ENCODE results near the gene PTPRG. TPM values are rescaled to one million over a fixed set of nuclear protein-coding genes. Genes with fewer than 3 reads are reported as not detected.

Gene PTPRG
- total and polyA plus RNA-seq, 2 donors, result 3.9 to 4.1 TPM

DNA sequence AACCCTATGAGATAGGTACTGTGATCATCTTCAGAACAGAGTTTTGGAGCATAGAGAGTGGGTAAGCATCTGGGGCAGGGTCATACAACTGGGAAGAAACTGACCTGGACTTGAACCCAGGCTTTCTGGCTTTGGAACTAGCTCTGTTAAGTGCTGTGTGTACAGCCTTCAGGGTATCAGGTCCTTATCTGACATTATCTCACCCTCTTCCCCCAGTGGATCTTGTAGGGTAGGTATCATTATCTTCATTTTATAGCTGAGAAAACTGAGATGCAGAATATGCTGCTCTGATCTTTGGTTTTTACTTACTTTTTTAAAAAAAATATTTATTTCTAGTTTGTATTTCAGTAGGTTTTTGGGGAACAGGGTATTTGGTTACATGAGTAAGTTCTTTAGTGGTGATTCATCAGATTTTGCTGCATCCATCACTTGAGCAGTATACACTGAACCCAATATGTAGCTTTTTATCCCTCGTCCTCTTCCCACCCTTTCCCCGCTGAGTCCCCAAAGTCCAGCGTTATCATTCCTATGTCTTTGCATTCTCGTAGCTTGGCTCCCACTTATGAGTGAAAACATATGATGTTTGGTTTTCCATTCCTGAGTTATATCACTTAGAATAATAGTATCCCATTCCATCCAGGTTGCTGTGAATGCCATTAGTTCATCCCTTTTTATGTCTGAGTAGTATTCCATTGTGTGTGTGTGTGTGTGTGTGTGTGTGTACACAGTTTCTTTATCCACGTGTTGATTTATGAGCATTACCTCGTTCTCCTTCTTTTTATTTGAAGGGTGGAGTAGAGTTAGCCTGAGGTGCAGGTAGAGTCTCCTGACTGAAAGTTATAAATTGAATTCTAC, 271.2 kb downstream of the PTPRG start:
- Histone ChIP-seq H3K4me3 (ENCODE audit: low read length in 2 of 2) (no peak overlapping the region), H3K4me1 (ENCODE audit: control insufficient read depth in 2 of 2, insufficient read depth in 2 of 2, low read length in 2 of 2) (no peaks in the 10 kb centered on the region), H3K27me3 (ENCODE audit: control insufficient read depth in 2 of 2, insufficient read depth in 1 of 2, low read length in 1 of 2) (no peaks in the 10 kb centered on the region), H3K27ac (ENCODE audit: low read depth in 1 of 2, low read length in 1 of 2) (no peak overlapping the region), H3K36me3 (ENCODE audit: control insufficient read depth in 2 of 2, insufficient read depth in 2 of 2, low read length in 1 of 2) (no peaks in the 10 kb centered on the region), H3K9me3 (ENCODE audit: control insufficient read depth in 2 of 2, insufficient read depth in 1 of 2, low read length in 1 of 2) (no peaks in the 10 kb centered on the region)
- WGBS, result 85% methylated on average over 6 of the region's 6 CpGs
- DNase-seq (ENCODE audit: low read depth in 6 of 9, low spot score in 9 of 9), result no peak

DNA sequence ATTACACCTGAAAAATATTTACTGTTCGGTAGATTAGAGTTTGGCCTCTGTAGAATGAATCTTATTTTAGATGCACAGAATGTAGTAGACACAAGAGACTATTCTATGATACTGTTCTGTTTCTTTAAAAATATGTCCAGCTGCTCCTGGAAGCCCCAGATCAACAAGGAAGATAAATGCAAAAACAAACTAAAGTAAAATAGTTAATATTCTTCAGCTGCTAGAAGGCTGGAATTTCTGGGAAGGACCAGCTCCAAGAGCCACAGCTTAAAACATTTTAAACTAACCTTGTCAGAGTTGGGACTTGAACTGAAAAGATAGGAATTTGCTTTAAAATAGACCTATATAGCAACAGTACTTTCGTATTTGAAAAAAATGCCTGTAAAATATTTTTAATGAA, 277.9 kb downstream of the PTPRG start:
- no peak overlapping the region for H3K27ac ChIP-seq (ENCODE audit: low read depth in 1 of 2, low read length in 1 of 2)
- DNase-seq (ENCODE audit: low read depth in 6 of 9, low spot score in 9 of 9), result no peak
- no peaks in the 10 kb centered on the region for H3K4me1 ChIP-seq (ENCODE audit: control insufficient read depth in 2 of 2, insufficient read depth in 2 of 2, low read length in 2 of 2)
- no peaks in the 10 kb centered on the region for H3K27me3 ChIP-seq (ENCODE audit: control insufficient read depth in 2 of 2, insufficient read depth in 1 of 2, low read length in 1 of 2)
- no peak overlapping the region for H3K4me3 ChIP-seq (ENCODE audit: low read length in 2 of 2)
- H3K9me3 ChIP-seq (ENCODE audit: control insufficient read depth in 2 of 2, insufficient read depth in 1 of 2, low read length in 1 of 2), result no peaks in the 10 kb centered on the region
- WGBS, result 96% methylated on average over 2 of the region's 2 CpGs
- H3K36me3 ChIP-seq (ENCODE audit: control insufficient read depth in 2 of 2, insufficient read depth in 2 of 2, low read length in 1 of 2), result no peaks in the 10 kb centered on the region

DNA sequence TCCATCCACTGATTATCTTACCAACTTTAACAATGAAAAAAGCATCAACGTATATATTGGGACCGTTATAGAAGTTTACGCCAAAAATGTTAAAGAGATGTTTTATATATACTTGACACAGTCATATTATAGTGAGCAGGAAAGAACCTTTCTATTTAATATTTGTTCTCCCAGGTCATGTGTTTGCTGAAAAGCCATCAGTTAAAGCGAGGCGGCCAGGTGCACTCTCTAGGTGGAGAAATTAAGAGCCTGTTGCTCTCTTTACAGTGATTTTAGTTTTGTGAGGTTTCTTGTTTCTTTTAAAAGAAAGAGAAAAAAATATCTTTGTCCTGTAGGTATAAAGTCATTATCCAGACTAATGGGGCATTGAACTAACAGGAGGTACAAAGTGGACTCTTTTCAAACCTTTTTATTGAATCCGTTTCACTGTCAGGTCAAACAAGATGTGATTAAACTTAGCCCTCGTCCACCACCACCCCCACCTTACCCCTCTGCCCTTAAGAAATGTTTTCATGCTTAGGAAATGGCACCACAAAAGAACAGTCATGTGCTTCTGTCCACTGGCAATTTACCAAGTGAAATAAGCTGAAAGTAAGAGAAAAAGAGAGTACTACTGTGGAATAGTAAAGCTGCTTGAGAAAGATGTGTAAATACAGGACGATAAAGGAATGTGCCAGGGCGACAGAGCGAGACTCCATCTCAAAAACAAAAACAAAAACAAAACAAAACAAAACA, 279.9 kb downstream of the PTPRG start:
- no peak for DNase-seq (ENCODE audit: low read depth in 6 of 9, low spot score in 9 of 9)
- 94% methylated on average over 10 of the region's 10 CpGs for WGBS

DNA sequence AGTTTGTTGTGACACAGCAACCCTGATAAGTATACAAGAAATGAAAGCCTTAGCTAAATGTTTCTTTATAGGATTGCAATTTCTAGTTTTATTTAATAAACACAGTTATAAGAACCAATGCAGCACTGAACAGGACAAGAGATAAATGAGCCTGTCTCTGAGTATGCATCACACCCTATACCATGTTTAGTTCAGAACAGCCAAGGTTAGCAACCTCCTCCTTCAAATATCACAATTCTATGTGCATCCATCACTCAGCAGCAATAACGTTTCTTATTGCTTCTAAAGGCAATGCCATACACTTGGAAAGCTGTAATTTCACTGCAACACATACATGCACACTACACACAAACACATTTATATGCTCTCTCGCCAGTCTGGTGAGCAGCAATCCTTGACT, 280.6 kb downstream of the PTPRG start:
- no peaks in the 10 kb centered on the region for H3K4me1 ChIP-seq (ENCODE audit: control insufficient read depth in 2 of 2, insufficient read depth in 2 of 2, low read length in 2 of 2)
- H3K27me3 ChIP-seq (ENCODE audit: control insufficient read depth in 2 of 2, insufficient read depth in 1 of 2, low read length in 1 of 2), result no peaks in the 10 kb centered on the region
- H3K9me3 ChIP-seq (ENCODE audit: control insufficient read depth in 2 of 2, insufficient read depth in 1 of 2, low read length in 1 of 2), result no peaks in the 10 kb centered on the region
- no peak overlapping the region for H3K4me3 ChIP-seq (ENCODE audit: low read length in 2 of 2)
- DNase-seq (ENCODE audit: low read depth in 6 of 9, low spot score in 9 of 9), result no peak
- 89% methylated on average over 2 of the region's 2 CpGs for WGBS
- no peaks in the 10 kb centered on the region for H3K36me3 ChIP-seq (ENCODE audit: control insufficient read depth in 2 of 2, insufficient read depth in 2 of 2, low read length in 1 of 2)
- no peak overlapping the region for H3K27ac ChIP-seq (ENCODE audit: low read depth in 1 of 2, low read length in 1 of 2)

More for the DNA sequence above, 279.9 kb downstream of the PTPRG start:
- Histone ChIP-seq H3K27me3 (ENCODE audit: control insufficient read depth in 2 of 2, insufficient read depth in 1 of 2, low read length in 1 of 2) (no peaks in the 10 kb centered on the region), H3K27ac (ENCODE audit: low read depth in 1 of 2, low read length in 1 of 2) (no peak overlapping the region), H3K4me3 (ENCODE audit: low read length in 2 of 2) (no peak overlapping the region), H3K9me3 (ENCODE audit: control insufficient read depth in 2 of 2, insufficient read depth in 1 of 2, low read length in 1 of 2) (no peaks in the 10 kb centered on the region), H3K36me3 (ENCODE audit: control insufficient read depth in 2 of 2, insufficient read depth in 2 of 2, low read length in 1 of 2) (no peaks in the 10 kb centered on the region), H3K4me1 (ENCODE audit: control insufficient read depth in 2 of 2, insufficient read depth in 2 of 2, low read length in 2 of 2) (no peaks in the 10 kb centered on the region)

DNA sequence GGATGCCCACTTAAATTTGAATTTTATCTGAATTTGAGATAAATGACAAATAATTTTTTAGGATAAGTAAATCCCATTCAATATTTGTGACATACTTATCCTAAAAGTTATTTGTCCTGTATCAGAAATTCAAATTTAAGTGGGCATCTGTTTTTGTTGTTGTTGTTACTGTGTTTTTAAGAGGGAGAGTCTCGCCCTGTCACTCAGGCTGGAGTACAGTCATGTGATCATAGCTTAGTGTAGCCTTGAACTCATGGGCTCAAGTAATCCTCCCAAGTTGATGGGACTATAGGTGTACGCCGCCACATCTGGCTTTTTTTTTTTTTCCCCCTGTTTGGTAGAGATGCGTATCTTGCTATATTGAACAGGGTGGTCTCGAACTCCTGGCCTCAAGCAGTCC, 283.0 kb downstream of the PTPRG start:
- no peak overlapping the region for H3K27ac ChIP-seq (ENCODE audit: low read depth in 1 of 2, low read length in 1 of 2)
- 98% methylated on average over 5 of the region's 5 CpGs for whole genome bisulfite sequencing
- no peak overlapping the region for H3K4me3 ChIP-seq (ENCODE audit: low read length in 2 of 2)
- H3K9me3 ChIP-seq (ENCODE audit: control insufficient read depth in 2 of 2, insufficient read depth in 1 of 2, low read length in 1 of 2), result no peaks in the 10 kb centered on the region
- no peaks in the 10 kb centered on the region for H3K36me3 ChIP-seq (ENCODE audit: control insufficient read depth in 2 of 2, insufficient read depth in 2 of 2, low read length in 1 of 2)
- no peak for DNase-seq (ENCODE audit: low read depth in 6 of 9, low spot score in 9 of 9)
- no peaks in the 10 kb centered on the region for H3K4me1 ChIP-seq (ENCODE audit: control insufficient read depth in 2 of 2, insufficient read depth in 2 of 2, low read length in 2 of 2)
- no peaks in the 10 kb centered on the region for H3K27me3 ChIP-seq (ENCODE audit: control insufficient read depth in 2 of 2, insufficient read depth in 1 of 2, low read length in 1 of 2)

DNA sequence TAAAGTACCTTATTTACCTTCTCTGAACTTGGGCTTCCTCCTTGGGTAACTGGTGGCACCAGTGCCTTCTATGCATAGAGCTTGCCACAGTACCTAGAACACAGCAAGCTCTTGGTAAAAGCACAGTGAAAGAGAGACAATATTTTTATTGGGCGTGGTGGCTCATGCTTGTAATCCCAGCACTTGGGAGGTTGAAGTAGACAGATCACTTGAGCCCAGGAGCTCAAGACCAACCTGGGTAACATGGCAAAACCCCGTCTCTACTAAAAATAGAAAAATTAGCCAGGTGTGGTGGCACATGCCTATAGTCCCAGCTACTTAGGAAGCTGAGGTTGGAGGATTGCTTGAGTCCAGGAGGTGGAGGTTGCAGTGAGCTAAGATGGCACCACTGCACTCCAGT, 285.1 kb downstream of the PTPRG start:
- Histone ChIP-seq H3K27me3 (ENCODE audit: control insufficient read depth in 2 of 2, insufficient read depth in 1 of 2, low read length in 1 of 2) (no peaks in the 10 kb centered on the region), H3K4me1 (ENCODE audit: control insufficient read depth in 2 of 2, insufficient read depth in 2 of 2, low read length in 2 of 2) (no peaks in the 10 kb centered on the region), H3K4me3 (ENCODE audit: low read length in 2 of 2) (no peak overlapping the region), H3K27ac (ENCODE audit: low read depth in 1 of 2, low read length in 1 of 2) (no peak overlapping the region), H3K36me3 (ENCODE audit: control insufficient read depth in 2 of 2, insufficient read depth in 2 of 2, low read length in 1 of 2) (no peaks in the 10 kb centered on the region), H3K9me3 (ENCODE audit: control insufficient read depth in 2 of 2, insufficient read depth in 1 of 2, low read length in 1 of 2) (no peaks in the 10 kb centered on the region)
- WGBS, result 91% methylated on average over 2 of the region's 2 CpGs
- DNase-seq (ENCODE audit: low read depth in 6 of 9, low spot score in 9 of 9), result no peak

DNA sequence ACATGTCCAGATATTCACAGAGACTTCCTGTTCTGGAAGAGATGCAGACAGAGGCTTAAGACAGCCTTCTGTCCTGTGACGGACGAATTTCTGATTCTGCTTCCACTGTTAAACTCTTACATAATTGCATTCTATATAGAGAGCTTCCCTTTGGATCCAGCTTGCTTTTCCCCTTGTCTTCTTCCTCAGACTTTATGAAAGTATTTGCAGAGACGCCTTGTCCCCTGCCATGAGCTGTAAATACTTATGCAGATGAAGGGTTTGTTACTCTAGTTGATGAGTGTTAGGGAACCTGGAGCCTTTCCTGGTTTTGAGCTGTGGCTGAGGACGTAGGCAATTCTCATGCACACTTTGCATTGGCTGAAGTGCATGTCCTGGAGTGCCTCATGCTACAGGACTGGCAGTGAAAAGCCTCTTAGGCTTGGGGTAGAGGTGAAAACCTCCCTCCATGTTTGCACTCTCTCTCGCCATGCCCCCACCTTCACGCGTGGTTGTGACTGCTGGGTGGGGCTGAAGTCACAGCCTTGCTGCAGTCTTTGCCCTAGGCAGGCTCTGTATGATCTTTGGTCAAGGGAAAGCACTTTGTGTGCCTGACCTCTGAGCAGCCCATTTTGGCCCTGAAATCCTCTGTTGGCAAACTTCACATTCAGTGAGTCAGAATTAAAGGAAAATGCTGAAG, 286.6 kb downstream of the PTPRG start:
- DNase-seq (ENCODE audit: low read depth in 6 of 9, low spot score in 9 of 9), result no peak
- H3K9me3 ChIP-seq (ENCODE audit: control insufficient read depth in 2 of 2, insufficient read depth in 1 of 2, low read length in 1 of 2), result no peaks in the 10 kb centered on the region
- H3K4me3 ChIP-seq (ENCODE audit: low read length in 2 of 2), result no peak overlapping the region
- H3K27ac ChIP-seq (ENCODE audit: low read depth in 1 of 2, low read length in 1 of 2), result no peak overlapping the region
- no peaks in the 10 kb centered on the region for H3K27me3 ChIP-seq (ENCODE audit: control insufficient read depth in 2 of 2, insufficient read depth in 1 of 2, low read length in 1 of 2)
- WGBS, result 85% methylated on average over 7 of the region's 7 CpGs
- no peaks in the 10 kb centered on the region for H3K4me1 ChIP-seq (ENCODE audit: control insufficient read depth in 2 of 2, insufficient read depth in 2 of 2, low read length in 2 of 2)
- no peaks in the 10 kb centered on the region for H3K36me3 ChIP-seq (ENCODE audit: control insufficient read depth in 2 of 2, insufficient read depth in 2 of 2, low read length in 1 of 2)

DNA sequence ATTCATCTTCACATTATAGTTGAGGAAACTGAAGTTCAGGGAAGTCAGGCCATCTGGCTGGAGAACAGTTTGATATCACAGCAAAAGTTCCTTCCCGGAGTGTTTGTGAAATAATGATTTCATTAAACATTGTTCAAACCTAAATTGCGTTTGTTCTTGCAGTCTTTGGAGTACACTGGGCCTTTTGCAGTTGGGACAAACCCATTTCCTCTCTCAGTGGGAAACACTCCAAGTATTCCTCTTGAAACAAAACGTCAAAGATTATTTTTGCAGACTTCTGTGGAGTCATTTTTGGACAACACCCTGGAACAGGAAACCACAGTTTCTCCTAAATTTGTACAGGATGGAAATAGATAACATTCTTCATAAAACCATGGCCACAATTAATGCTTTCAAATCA, 287.5 kb downstream of the PTPRG start:
- Histone ChIP-seq H3K4me3 (ENCODE audit: low read length in 2 of 2) (no peak overlapping the region), H3K36me3 (ENCODE audit: control insufficient read depth in 2 of 2, insufficient read depth in 2 of 2, low read length in 1 of 2) (no peaks in the 10 kb centered on the region), H3K9me3 (ENCODE audit: control insufficient read depth in 2 of 2, insufficient read depth in 1 of 2, low read length in 1 of 2) (no peaks in the 10 kb centered on the region), H3K4me1 (ENCODE audit: control insufficient read depth in 2 of 2, insufficient read depth in 2 of 2, low read length in 2 of 2) (no peaks in the 10 kb centered on the region), H3K27me3 (ENCODE audit: control insufficient read depth in 2 of 2, insufficient read depth in 1 of 2, low read length in 1 of 2) (no peaks in the 10 kb centered on the region), H3K27ac (ENCODE audit: low read depth in 1 of 2, low read length in 1 of 2) (no peak overlapping the region)
- DNase-seq (ENCODE audit: low read depth in 6 of 9, low spot score in 9 of 9), result no peak
- 19% methylated on average over 3 of the region's 3 CpGs for WGBS

DNA sequence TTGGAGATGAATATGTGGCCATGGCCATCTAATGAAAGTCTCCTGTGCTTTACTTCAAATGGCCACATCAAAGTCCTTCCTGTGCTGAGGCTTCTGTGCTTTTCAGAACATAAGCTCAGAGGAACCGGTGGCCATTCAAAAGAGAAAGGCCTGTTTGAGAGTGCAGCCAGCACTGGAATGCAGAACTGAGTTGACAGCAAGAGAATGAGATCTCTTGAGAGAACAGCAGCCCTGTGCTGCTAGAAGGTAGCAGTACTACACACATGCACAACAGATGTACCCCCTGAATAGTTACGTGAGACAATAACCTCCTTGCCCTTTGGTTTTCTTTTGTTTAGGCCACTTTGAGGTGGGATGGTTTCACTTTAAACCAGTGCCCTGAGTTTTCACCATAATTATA, 292.5 kb downstream of the PTPRG start:
- Histone ChIP-seq H3K36me3 (ENCODE audit: control insufficient read depth in 2 of 2, insufficient read depth in 2 of 2, low read length in 1 of 2) (no peaks in the 10 kb centered on the region), H3K4me1 (ENCODE audit: control insufficient read depth in 2 of 2, insufficient read depth in 2 of 2, low read length in 2 of 2) (no peaks in the 10 kb centered on the region), H3K27ac (ENCODE audit: low read depth in 1 of 2, low read length in 1 of 2) (no peak overlapping the region), H3K27me3 (ENCODE audit: control insufficient read depth in 2 of 2, insufficient read depth in 1 of 2, low read length in 1 of 2) (no peaks in the 10 kb centered on the region), H3K9me3 (ENCODE audit: control insufficient read depth in 2 of 2, insufficient read depth in 1 of 2, low read length in 1 of 2) (no peaks in the 10 kb centered on the region), H3K4me3 (ENCODE audit: low read length in 2 of 2) (no peak overlapping the region)
- 71% methylated on average over 2 of the region's 2 CpGs for WGBS
- no peak for DNase-seq (ENCODE audit: low read depth in 6 of 9, low spot score in 9 of 9)
